Measurements from ENCODE around the gene NCOR2. TPM values are rescaled to one million over a fixed set of nuclear protein-coding genes. Genes with fewer than 3 reads are reported as not detected.

Gene NCOR2
- total and polyA plus RNA-seq, 8 donors: 27.2 to 292 (median 83.5) TPM

DNA sequence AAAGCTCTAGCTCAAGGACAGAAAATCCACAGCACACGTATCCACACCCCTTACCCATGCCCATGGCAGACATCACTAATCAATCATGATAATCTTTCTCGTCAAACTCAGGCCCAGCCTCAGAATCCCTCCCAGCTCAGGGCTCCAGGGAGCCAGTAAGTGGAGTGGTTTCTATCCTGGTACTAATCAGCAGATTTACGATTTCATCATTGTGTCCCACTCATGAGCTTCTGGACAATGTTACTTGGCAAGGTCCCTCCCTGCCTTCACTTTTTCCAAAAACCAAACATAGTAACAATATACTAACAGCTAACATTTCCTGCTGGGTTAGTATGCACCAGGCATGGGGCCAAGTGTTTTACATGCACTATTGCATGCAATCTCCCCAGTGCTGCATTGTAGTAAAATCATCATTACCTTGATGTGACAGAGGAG is 45.8 kb upstream of the NCOR2 start:
- H3K4me3 ChIP-seq: no peak overlapping the region
- no peaks in the 10 kb centered on the region for H3K36me3 ChIP-seq
- WGBS, 5 donors: 48 to 63% (median 54%) methylated on average over 3 of the region's 3 CpGs
- no peaks in the 10 kb centered on the region for H3K27me3 ChIP-seq
- DNase-seq: peak; percentile 48 to 81
- H3K4me1 ChIP-seq: peaks cover 21 to 37% (median 28%) of the 10 kb centered on the region in 4 donors
- peaks cover 0 to 7% (median 0%) of the 10 kb centered on the region in 4 donors for H3K9me3 ChIP-seq
- intact Hi-C loops (cut with DNase I; ENCODE audit: low total_unique reads): no loop called here
- H3K27ac ChIP-seq: peak overlapping the region in 1 of 5 donors; percentile 27
- TF ChIP-seq POLR2AphosphoS5 (IDR thresholded peaks at IDR 0.05): peak in 2 of 3 donors; percentile 26 to 76
- TF ChIP-seq, protein P1, sequence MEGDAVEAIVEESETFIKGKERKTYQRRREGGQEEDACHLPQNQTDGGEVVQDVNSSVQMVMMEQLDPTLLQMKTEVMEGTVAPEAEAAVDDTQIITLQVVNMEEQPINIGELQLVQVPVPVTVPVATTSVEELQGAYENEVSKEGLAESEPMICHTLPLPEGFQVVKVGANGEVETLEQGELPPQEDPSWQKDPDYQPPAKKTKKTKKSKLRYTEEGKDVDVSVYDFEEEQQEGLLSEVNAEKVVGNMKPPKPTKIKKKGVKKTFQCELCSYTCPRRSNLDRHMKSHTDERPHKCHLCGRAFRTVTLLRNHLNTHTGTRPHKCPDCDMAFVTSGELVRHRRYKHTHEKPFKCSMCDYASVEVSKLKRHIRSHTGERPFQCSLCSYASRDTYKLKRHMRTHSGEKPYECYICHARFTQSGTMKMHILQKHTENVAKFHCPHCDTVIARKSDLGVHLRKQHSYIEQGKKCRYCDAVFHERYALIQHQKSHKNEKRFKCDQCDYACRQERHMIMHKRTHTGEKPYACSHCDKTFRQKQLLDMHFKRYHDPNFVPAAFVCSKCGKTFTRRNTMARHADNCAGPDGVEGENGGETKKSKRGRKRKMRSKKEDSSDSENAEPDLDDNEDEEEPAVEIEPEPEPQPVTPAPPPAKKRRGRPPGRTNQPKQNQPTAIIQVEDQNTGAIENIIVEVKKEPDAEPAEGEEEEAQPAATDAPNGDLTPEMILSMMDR (IDR thresholded peaks at IDR 0.05): no peak

DNA sequence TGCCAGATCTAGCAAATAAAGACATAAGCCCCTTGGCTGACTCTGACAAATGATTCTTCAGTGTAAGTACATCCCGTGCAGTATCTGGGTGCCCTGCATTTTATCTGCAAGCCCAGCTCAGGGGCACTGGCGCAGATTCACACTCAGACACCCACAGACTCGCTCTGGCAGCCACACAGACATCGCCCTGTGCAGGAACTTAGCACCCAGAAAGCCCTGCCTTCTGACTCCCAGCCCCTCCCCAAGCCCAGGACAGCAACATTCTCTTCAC is 44.9 kb upstream of the NCOR2 start:
- H3K9me3 ChIP-seq: peaks cover 0 to 7% (median 0%) of the 10 kb centered on the region in 4 donors
- intact Hi-C loops (cut with DNase I; ENCODE audit: low total_unique reads): no loop called here
- H3K27ac ChIP-seq: peak overlapping the region in 1 of 5 donors; percentile 27
- H3K4me1 ChIP-seq: peaks cover 21 to 45% (median 31%) of the 10 kb centered on the region in 4 donors
- TF ChIP-seq, protein P1 (IDR thresholded peaks at IDR 0.05): no peak
- no peak for TF ChIP-seq EP300 (IDR thresholded peaks at IDR 0.05)
- 79 to 96% (median 90%) methylated on average over 4 of the region's 4 CpGs for WGBS, 5 donors
- no peak for DNase-seq
- H3K4me3 ChIP-seq: no peak overlapping the region
- H3K36me3 ChIP-seq: no peaks in the 10 kb centered on the region
- H3K27me3 ChIP-seq: no peaks in the 10 kb centered on the region

DNA sequence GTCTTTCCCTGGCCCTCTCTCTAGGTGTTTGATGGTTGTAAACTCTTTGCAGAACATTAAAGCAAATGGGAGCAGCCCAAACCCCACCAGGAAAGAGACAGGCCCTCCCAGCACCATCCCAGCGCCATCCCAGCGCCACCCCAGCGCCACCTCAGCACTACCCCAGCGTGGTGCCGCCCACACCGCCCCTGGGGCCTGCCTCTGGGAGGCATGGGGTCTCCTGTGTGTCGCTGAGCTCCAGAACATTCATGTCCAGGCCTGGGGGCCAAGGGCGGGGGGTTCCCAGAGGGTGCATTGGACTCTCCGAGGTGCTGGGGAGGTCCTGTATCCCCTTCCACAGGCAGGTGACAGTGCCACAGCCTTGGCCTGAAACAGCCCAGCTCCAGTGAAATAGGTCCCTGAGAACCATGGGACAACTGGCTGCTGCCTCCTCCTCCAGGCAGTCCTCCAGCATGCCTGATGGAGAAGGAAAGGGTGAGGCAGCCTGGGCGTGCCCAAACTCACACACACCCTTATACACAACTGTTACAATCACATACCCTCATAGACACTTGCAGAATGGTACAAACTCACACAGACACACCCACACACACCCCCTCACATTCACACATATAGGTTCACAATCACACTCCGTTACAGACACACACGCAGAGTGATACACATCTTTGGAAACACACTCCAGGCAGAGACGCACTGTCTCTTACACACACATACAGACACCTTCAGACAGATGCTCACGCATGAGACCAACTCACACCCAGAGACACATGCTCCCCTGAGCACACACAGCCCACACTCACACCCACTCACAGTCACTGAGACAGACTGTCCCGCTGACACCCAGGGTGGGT is 44.4 kb upstream of the NCOR2 start:
- peak overlapping the region in 1 of 5 donors; percentile 8 for H3K27ac ChIP-seq
- no peak for TF ChIP-seq POLR2AphosphoS5 (IDR thresholded peaks at IDR 0.05)
- TF ChIP-seq EP300 (IDR thresholded peaks at IDR 0.05): no peak
- TF ChIP-seq POLR2A (IDR thresholded peaks at IDR 0.05): no peak
- TF ChIP-seq, protein P1 (IDR thresholded peaks at IDR 0.05): no peak
- no peaks in the 10 kb centered on the region for H3K27me3 ChIP-seq
- no peaks in the 10 kb centered on the region for H3K36me3 ChIP-seq
- H3K4me1 ChIP-seq: peaks cover 21 to 45% (median 31%) of the 10 kb centered on the region in 4 donors
- no peak for DNase-seq
- peaks cover 0 to 7% (median 0%) of the 10 kb centered on the region in 4 donors for H3K9me3 ChIP-seq
- no peak overlapping the region for H3K4me3 ChIP-seq
- intact Hi-C loops (cut with DNase I; ENCODE audit: low total_unique reads): no loop called here
- 89 to 94% (median 91%) methylated on average over 11 to 15 of the region's 15 CpGs for WGBS, 5 donors

DNA sequence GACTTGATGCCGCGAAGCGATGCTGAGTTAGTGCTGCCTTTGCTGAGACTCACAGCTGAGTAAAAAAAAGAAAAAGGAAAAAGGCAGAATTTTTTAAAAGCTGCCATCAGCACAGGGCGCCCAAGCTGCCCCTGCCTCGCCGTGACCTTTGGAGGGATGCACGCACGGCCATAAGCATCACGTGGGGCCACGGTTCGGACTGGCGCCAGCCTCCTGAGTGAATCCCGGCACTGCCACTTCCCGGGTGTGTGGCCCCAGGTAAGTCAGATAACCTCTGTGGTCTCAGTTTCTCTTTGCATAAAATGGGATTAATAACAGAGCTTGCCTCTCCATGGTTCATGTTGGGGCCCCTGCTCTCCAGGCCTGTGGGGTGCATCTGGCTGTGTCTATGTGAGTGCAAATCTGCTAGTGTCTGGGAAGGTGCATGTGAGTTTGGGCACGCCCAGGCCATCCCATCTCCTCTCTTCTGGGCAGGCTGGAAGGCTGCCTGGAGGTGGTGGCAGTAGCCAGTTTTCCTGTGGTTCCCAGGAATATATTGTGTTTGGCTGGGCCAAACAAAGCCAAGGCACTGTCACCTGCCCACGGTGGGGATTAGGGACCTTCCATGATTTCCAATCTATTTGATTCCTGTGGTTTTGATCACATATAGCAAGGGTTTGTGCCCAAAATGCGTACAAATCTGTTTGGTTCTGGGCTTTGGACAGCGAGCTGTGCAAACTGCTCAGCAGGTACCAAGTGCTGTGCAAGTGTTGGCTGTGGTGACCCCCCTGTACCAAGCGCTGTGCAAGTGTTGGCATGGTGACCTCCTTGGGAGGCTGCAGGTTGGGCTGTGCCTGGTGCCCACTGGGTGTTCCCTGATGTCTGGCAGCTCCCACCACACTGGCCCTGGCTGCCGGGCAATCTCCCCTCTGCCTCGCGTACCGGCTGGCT is 43.5 kb upstream of the NCOR2 start:
- TF ChIP-seq EP300 (IDR thresholded peaks at IDR 0.05): no peak
- no peak for TF ChIP-seq POLR2A (IDR thresholded peaks at IDR 0.05)
- TF ChIP-seq, protein P1 (IDR thresholded peaks at IDR 0.05): no peak
- TF ChIP-seq POLR2AphosphoS5 (IDR thresholded peaks at IDR 0.05): no peak
- Histone ChIP-seq H3K27me3 (no peaks in the 10 kb centered on the region), H3K4me1 (peaks cover 23 to 49% (median 34%) of the 10 kb centered on the region in 4 donors), H3K36me3 (no peaks in the 10 kb centered on the region), H3K4me3 (no peak overlapping the region), H3K9me3 (peaks cover 0 to 7% (median 0%) of the 10 kb centered on the region in 4 donors), H3K27ac (peak overlapping the region in 3 of 5 donors; percentile 80 to 90 (median 82))
- intact Hi-C loops (cut with DNase I; ENCODE audit: low total_unique reads): no loop called here
- 50 to 70% (median 52%) methylated on average over 22 to 23 of the region's 23 CpGs for WGBS, 5 donors
- peak in 1 of 2 donors; percentile 42 for DNase-seq
